ENCODE measurements around the gene CCDC150.
"Not testable (repeated sequence)": the region's sequence is repeated elsewhere in the genome, so short reads cannot be mapped to it uniquely, and the experiment has no call there.

CCDC150 gene

DNA sequence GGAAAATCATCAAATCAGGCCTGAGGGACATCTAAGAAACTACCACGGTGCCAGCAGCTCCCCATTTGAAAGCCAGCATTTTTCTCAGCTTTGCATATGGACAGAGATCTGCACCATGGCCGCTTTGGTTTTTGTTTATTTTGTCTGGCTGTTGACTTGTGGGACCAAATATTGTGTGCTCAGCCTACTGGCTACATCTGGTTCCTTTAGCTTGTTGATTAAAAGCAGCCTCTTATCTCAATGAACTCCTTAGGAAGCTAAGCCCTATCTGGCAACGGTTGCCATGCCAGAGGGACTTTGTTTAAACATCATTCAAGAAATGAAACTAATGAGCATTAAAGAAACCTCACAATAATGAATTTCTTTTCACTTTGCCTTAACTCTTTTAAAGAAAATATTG, 32.4 kb upstream of the CCDC150 start:
- Mint-ChIP-seq H3K27me3 (ENCODE audit: low read depth) (no peaks in the 10 kb centered on the region), H3K4me1 (ENCODE audit: low read depth) (no peaks in the 10 kb centered on the region), H3K4me3 (no peak overlapping the region), H3K9me3 (no peaks in the 10 kb centered on the region), H3K36me3 (ENCODE audit: low read depth) (no peaks in the 10 kb centered on the region), H3K27ac (no peak overlapping the region)

DNA sequence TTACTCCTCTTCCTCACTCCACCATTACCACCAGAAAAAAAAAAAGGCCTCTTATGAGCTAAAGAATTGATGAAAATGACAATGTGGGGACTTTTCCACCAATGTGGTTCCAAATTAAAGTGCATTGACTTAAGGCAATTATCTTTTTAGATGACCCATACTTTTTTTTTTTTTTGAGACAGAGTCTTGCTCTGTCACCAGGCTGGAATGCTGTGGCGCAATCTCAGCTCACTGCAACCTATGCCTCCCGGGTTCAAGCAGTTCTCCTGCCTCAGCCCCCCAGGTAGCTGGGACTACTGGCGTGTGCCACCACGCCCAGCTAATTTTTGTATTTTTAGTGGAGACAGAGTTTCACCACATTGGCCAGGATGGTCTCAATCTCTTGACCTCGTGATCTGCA, 31.6 kb upstream of the CCDC150 start:
- not testable (repeated sequence) for H3K36me3 Mint-ChIP-seq (ENCODE audit: low read depth); H3K27ac Mint-ChIP-seq; H3K4me3 Mint-ChIP-seq; H3K4me1 Mint-ChIP-seq (ENCODE audit: low read depth); H3K9me3 Mint-ChIP-seq; H3K27me3 Mint-ChIP-seq (ENCODE audit: low read depth)

DNA sequence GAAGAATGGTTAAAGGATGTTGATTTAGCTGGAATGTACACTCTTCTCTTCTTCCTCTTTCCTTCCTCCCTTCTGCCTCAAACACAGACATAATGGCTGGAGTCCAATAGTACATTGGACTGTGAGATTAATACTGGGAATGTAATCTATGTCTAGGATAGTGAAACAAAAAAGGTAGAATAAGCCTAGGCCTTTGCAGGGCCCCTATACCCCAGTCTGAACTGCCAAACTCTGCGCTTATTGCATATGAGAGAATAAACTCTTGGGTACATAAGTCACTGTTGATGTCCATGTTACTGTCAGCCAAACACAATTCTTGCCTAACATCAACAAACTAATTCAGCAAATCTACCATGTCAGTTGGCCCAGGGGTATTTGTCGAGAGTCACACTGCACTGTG, 29.7 kb upstream of the CCDC150 start:
- H3K4me1 Mint-ChIP-seq (ENCODE audit: low read depth) = no peaks in the 10 kb centered on the region
- no peaks in the 10 kb centered on the region for H3K36me3 Mint-ChIP-seq (ENCODE audit: low read depth)
- no peak overlapping the region for H3K27ac Mint-ChIP-seq
- no peaks in the 10 kb centered on the region for H3K9me3 Mint-ChIP-seq
- no peak overlapping the region for H3K4me3 Mint-ChIP-seq
- H3K27me3 Mint-ChIP-seq (ENCODE audit: low read depth) = no peaks in the 10 kb centered on the region

DNA sequence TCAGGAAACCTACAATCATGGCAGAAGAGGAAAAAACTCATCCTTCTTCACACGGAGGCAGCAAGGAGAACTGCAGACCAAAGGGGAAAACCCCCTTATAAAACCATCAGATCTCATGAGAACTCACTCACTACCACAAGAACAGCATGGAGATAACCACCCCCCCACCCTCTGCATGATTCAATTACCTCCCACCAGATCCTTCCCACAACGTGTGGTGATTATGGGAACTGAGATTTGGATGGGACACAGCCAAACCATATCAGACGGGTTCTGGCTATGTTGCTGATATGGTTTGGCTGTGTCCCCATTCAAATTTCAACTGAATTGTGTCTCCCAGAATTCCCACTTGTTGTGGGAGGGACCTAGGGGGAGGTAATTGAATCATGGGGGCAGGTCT, 28.7 kb upstream of the CCDC150 start:
- H3K27ac Mint-ChIP-seq = no peak overlapping the region
- no peaks in the 10 kb centered on the region for H3K36me3 Mint-ChIP-seq (ENCODE audit: low read depth)
- H3K4me3 Mint-ChIP-seq = no peak overlapping the region
- H3K9me3 Mint-ChIP-seq = no peaks in the 10 kb centered on the region
- H3K4me1 Mint-ChIP-seq (ENCODE audit: low read depth) = no peaks in the 10 kb centered on the region
- H3K27me3 Mint-ChIP-seq (ENCODE audit: low read depth) = no peaks in the 10 kb centered on the region

DNA sequence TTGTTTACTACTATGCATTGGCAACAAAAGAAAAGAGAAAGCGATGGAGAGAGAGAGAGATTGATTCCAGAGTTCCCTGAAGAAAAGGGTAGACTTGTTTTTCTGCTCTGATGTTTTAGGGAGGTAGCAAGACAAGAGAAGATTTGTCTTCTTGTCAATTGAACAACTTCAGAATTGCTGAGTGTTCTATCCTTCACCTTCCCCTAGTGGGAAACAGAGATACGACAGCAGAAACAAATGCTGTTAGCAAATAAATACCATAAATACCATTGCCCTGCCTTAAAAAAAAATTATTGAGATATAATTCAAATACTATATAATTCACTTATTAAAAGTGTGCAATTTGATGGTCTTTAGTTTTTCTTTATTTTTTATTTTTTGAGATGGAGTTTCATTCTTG, 26.2 kb upstream of the CCDC150 start:
- no peaks in the 10 kb centered on the region for H3K4me1 Mint-ChIP-seq (ENCODE audit: low read depth)
- H3K27ac Mint-ChIP-seq = no peak overlapping the region
- H3K27me3 Mint-ChIP-seq (ENCODE audit: low read depth) = no peaks in the 10 kb centered on the region
- no peaks in the 10 kb centered on the region for H3K36me3 Mint-ChIP-seq (ENCODE audit: low read depth)
- H3K4me3 Mint-ChIP-seq = no peak overlapping the region
- no peaks in the 10 kb centered on the region for H3K9me3 Mint-ChIP-seq

DNA sequence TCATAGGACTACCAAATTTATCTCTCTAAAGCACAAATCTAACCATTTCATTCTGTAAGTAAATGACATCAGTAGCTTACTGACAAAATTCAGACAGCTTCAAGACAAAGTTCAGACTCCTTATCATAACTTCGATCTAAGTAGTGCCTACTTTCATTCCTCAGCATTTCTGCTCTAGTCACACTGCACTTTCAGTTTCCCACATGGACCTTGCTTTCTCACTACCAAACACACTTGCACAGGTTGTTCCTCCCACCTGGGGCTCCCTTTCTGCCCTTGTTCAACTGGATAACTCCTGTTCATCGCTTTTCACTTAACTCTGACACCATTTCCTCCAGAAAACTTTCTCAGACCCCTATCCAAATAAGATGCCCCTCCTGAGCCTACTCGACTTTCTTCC, 22.1 kb upstream of the CCDC150 start:
- peaks cover 12% of the 10 kb centered on the region for H3K27me3 Mint-ChIP-seq (ENCODE audit: low read depth)
- no peaks in the 10 kb centered on the region for H3K4me1 Mint-ChIP-seq (ENCODE audit: low read depth)
- H3K27ac Mint-ChIP-seq = no peak overlapping the region
- no peaks in the 10 kb centered on the region for H3K36me3 Mint-ChIP-seq (ENCODE audit: low read depth)
- H3K4me3 Mint-ChIP-seq = no peak overlapping the region
- no peaks in the 10 kb centered on the region for H3K9me3 Mint-ChIP-seq

DNA sequence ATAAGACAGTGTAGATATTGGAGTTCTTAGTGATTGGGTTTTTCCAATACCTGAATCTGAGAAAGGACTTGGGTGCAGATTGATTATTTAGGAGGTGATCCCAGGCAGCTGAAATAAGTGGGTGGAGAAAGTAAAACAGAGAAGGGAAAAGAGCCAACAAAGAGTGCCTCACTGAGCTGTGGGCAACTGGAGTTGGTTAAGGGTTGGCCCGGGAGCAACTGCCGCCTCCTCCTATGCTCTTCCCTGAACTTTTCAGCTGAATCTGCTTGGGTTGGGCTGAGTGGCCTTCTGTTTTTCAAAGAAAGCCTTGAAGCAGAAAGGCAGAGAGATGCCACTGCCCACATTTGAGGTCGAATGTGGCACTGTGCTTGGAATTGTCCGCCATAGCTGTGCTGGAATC, 20.9 kb upstream of the CCDC150 start:
- H3K9me3 Mint-ChIP-seq = no peaks in the 10 kb centered on the region
- H3K4me1 Mint-ChIP-seq (ENCODE audit: low read depth) = no peaks in the 10 kb centered on the region
- H3K36me3 Mint-ChIP-seq (ENCODE audit: low read depth) = no peaks in the 10 kb centered on the region
- H3K4me3 Mint-ChIP-seq = no peak overlapping the region
- no peak overlapping the region for H3K27ac Mint-ChIP-seq
- H3K27me3 Mint-ChIP-seq (ENCODE audit: low read depth) = peaks cover 21% of the 10 kb centered on the region

DNA sequence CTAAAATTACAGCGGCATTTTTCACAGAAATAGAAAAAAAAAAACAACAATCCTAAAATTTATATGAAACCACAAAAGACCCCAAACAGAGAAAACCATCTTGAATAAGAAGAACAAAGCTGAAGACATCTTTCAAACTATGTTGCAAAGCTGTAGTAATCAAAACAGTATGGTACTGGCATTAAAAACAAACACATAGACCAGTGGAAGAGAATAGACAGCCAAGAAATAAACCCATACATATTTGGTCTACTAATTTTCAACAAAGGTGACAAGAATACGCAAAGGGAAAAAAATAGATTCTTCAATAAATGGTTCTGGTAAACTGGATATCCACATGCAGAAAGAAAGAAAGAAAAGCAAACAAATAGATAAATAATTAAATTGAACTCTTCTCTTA, 9.0 kb upstream of the CCDC150 start:
- no peak overlapping the region for H3K4me3 Mint-ChIP-seq
- peaks cover 2% of the 10 kb centered on the region for H3K36me3 Mint-ChIP-seq (ENCODE audit: low read depth)
- H3K27ac Mint-ChIP-seq = no peak overlapping the region
- peaks cover 35% of the 10 kb centered on the region for H3K27me3 Mint-ChIP-seq (ENCODE audit: low read depth)
- no peaks in the 10 kb centered on the region for H3K4me1 Mint-ChIP-seq (ENCODE audit: low read depth)
- peaks cover 24% of the 10 kb centered on the region for H3K9me3 Mint-ChIP-seq

DNA sequence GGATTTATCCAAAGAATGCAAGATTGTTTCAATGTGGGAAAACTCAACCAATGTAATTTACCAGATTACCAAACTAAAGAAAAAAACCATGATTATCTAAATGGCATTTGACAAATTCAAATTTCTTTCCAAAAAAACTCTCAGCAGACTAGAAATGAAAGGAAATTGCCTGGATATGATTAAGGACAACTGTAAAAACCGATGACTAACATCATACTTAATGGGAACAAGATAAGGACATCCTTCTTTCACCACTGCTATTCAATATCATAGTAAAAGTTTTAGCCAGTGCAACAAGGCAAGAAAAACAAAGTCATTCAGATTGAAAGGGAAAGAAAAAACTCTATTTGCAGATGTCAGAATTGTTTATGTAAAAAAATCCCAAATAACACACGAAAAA, 4.4 kb upstream of the CCDC150 start:
- Mint-ChIP-seq H3K4me1 (ENCODE audit: low read depth) (peaks cover 5% of the 10 kb centered on the region), H3K27ac (no peak overlapping the region), H3K4me3 (no peak overlapping the region), H3K27me3 (ENCODE audit: low read depth) (peaks cover 29% of the 10 kb centered on the region), H3K9me3 (peaks cover 19% of the 10 kb centered on the region), H3K36me3 (ENCODE audit: low read depth) (peaks cover 2% of the 10 kb centered on the region)

DNA sequence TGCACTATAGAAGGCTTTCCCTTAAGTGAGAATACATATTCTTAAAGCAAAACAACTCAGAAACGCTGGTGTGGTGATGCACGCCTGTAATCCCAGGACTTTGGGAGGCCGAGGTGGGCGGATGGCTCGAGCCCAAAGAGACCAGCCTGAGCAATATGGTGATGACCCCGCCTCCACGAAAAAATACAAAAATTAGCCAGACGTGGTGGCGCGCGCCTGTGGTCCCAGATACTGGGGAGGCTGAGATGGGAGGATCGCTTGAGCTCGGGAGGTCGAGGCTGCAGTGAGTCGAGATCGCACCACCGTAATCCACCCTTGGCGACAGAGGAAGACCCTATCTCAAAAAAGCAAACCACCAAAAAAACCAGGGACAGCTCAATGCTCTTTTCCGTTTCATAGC, 750 bp upstream of the CCDC150 start:
- Mint-ChIP-seq H3K9me3 (no peaks in the 10 kb centered on the region), H3K4me3 (peak overlapping the region; percentile 78), H3K4me1 (ENCODE audit: low read depth) (peaks cover 19% of the 10 kb centered on the region), H3K27ac (no peak overlapping the region), H3K36me3 (ENCODE audit: low read depth) (no peaks in the 10 kb centered on the region), H3K27me3 (ENCODE audit: low read depth) (peaks cover 10% of the 10 kb centered on the region)

DNA sequence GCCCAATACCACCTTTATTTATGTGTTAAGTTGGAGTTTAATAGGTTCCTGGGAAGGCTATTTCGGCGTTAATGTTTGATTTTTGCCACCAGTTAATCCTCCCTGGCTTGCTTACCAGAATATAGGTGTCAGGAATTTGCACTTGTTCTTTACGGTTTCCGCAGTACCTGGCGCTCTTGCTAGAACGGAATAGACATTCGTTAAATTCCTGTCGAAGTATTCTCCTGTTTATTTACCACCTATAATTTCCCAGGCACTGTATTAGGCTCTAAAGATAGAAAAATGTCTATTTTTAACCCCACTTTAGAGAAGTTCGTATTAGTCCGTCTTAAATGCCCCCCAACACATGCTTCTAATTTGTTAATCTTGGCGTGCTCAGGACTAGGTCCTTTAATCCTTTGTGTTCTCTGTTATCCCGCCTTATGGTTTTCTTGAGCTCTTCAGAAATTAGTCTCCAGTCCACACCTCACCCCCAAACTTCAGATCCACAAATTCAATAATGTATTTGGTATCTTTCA, 575 bp downstream of the CCDC150 start:
- H3K4me3 Mint-ChIP-seq = peak overlapping the region; percentile 78
- H3K27ac Mint-ChIP-seq = peak overlapping the region; percentile 72
- H3K9me3 Mint-ChIP-seq = no peaks in the 10 kb centered on the region
- H3K36me3 Mint-ChIP-seq (ENCODE audit: low read depth) = no peaks in the 10 kb centered on the region
- H3K4me1 Mint-ChIP-seq (ENCODE audit: low read depth) = peaks cover 19% of the 10 kb centered on the region
- H3K27me3 Mint-ChIP-seq (ENCODE audit: low read depth) = peaks cover 10% of the 10 kb centered on the region

DNA sequence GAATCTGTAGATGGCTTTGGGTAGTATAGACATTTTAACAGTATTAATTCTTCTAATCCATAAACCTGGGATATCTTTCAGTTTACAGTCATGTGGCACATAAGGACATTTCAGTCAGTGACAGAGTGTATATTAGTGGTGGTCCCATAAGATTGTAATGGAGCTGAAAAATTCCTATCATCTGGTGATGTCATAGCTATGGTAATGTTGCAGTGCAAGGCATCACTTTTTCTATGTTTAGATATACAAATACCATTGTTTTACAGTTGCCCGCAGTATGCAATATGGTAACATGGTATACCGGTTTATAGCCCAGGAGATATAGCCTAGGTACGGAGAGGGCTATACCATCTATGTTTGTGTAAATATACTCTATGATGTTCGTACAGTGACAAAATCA, 9.7 kb downstream of the CCDC150 start:
- peaks cover 48% of the 10 kb centered on the region for H3K9me3 Mint-ChIP-seq

DNA sequence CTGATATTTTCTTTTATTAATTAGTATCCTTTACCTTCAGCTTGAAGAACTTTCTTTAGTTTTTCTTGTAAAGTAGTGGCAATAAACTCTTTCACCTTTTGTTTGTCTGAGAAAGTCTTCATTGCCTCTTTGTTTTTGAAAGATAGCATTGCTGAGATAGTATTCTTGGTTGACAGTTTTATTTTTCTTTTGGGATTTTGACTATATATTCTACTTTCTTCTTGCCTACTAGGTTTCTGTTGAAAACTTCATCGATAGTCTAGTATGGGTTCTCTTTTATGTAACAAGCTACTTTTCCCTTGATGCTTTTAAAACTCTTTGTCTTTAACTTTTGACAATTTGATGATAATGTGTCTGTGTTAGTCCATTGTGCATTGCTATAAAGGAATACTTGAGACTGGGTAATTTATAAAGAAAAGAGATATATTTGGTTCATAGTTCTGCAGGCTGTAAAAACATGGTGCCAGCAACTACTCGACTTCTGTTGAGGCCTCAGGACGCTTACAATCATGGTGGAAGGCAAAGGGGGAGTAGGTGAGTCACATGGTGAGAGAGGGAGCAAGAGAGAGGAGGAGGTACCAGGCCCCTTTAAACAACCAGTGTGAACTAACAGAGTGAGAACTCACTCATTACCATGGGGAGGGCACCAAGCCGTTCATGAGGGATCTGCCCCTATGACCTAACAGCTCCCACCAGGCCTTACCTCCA, 12.0 kb downstream of the CCDC150 start:
- H3K4me1 Mint-ChIP-seq (ENCODE audit: low read depth) = no peaks in the 10 kb centered on the region
- no peak overlapping the region for H3K4me3 Mint-ChIP-seq
- peaks cover 55% of the 10 kb centered on the region for H3K9me3 Mint-ChIP-seq
- H3K27me3 Mint-ChIP-seq (ENCODE audit: low read depth) = no peaks in the 10 kb centered on the region
- H3K27ac Mint-ChIP-seq = no peak overlapping the region
- H3K36me3 Mint-ChIP-seq (ENCODE audit: low read depth) = peaks cover 47% of the 10 kb centered on the region

More for the DNA sequence above, 9.7 kb downstream of the CCDC150 start:
- Mint-ChIP-seq H3K36me3 (ENCODE audit: low read depth) (peaks cover 42% of the 10 kb centered on the region), H3K27ac (no peak overlapping the region), H3K4me1 (ENCODE audit: low read depth) (no peaks in the 10 kb centered on the region), H3K4me3 (no peak overlapping the region), H3K27me3 (ENCODE audit: low read depth) (no peaks in the 10 kb centered on the region)

DNA sequence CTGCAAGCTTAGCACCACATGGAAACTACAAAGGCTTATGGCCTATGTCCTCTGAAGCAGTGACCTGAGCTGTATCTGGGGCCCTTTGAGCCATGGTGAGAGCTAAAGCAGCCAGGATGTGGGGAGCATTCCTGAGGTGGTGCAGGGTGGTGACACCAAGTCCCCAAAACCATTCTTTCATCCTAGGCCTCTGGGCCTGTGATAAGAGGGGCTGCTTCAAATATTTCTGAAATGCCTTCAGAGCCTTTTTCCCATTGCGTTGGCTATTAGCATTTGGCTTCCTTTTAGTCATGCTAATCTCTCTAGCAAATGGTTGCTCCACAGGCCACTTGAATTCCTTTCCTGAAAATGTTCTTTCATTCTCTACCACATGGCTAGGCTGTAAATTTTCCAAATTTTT, 13.4 kb downstream of the CCDC150 start:
- H3K27me3 Mint-ChIP-seq (ENCODE audit: low read depth) = no peaks in the 10 kb centered on the region
- H3K4me1 Mint-ChIP-seq (ENCODE audit: low read depth) = no peaks in the 10 kb centered on the region
- H3K27ac Mint-ChIP-seq = no peak overlapping the region
- H3K9me3 Mint-ChIP-seq = peaks cover 55% of the 10 kb centered on the region
- peaks cover 47% of the 10 kb centered on the region for H3K36me3 Mint-ChIP-seq (ENCODE audit: low read depth)
- no peak overlapping the region for H3K4me3 Mint-ChIP-seq

DNA sequence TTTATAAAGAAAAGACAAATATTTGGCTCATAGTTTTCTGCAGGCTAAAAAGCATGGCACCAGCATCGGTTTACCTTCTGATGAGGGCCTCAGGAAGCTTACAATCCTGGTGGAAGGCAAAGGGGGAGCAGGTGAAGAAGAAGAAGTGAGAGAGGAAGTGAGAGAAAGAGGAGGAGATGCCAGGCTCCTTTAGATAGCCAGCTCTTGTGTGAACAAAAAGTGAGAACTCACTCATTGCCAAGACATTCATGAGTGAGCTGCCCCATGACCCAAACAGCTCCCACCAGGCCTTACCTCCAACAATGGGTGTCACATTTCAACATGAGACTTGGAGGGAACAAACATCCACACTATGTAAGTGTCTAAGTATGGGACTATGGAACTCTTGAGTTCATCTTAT, 14.3 kb downstream of the CCDC150 start:
- Mint-ChIP-seq H3K27me3 (ENCODE audit: low read depth) (no peaks in the 10 kb centered on the region), H3K4me1 (ENCODE audit: low read depth) (no peaks in the 10 kb centered on the region), H3K9me3 (peaks cover 50% of the 10 kb centered on the region), H3K4me3 (no peak overlapping the region), H3K36me3 (ENCODE audit: low read depth) (peaks cover 46% of the 10 kb centered on the region), H3K27ac (no peak overlapping the region)

DNA sequence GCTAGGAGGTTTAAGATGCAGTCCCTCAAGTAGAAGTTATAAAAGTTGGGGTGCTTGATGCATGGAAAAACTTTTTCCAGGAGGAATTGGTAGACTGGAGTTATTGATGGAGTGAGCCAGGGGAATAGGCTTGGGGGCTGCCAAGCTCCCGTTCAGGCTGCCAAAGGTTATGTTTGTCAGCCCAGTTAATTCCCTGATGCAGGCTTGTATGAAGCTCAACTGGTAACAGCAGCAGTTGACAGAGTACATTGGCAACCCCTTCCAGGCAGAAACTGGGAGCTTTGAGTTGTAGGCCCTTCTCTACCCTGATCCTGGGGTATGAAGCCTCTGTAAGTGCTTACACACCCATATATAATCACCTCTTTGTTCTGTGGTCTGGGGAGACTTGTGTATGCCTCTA, 16.2 kb downstream of the CCDC150 start:
- Mint-ChIP-seq H3K27me3 (ENCODE audit: low read depth) (no peaks in the 10 kb centered on the region), H3K4me1 (ENCODE audit: low read depth) (no peaks in the 10 kb centered on the region), H3K4me3 (no peak overlapping the region), H3K9me3 (peaks cover 35% of the 10 kb centered on the region), H3K27ac (no peak overlapping the region), H3K36me3 (ENCODE audit: low read depth) (peaks cover 38% of the 10 kb centered on the region)

Data from T-helper 1 cell treated with Interleukin-12 subunit alpha and Interleukin-12 subunit beta and Interleukin-4 antibody, amounts not matched to agents 30 μg/mL and 1 μg/mL, for 36 hours (primary cell).